HG03135 (cell line): ENCODE measurements around the gene CLIC5.

Experiments used
- ATAC-seq: cut with Tn5 transposase; IDR thresholded peaks from one replicate; pipeline ENCODE4 v1.9.1; 2021; ENCODE audit warnings: mild to moderate bottlenecking, moderate library complexity; ENCODE audit not compliant: unreplicated experiment

CLIC5 gene

GRCh38 chr6:45899683-45899946 lies 116.0 kb downstream of the CLIC5 start:
- no peak for ATAC-seq

- no peak for ATAC-seq
These were observed 116.5 kb downstream of the CLIC5 start for GRCh38 chr6:45898941-45899682.

GRCh38 chr6:45896783-45897441 lies 118.7 kb downstream of the CLIC5 start:
- ATAC-seq, result no peak

- ATAC-seq, result no peak
These were observed 120.1 kb downstream of the CLIC5 start for GRCh38 chr6:45895569-45895968.

- no peak for ATAC-seq
These were observed 122.9 kb downstream of the CLIC5 start for GRCh38 chr6:45892696-45893245.

GRCh38 chr6:45892196-45892595 lies 123.5 kb downstream of the CLIC5 start:
- ATAC-seq, result no peak

DNA sequence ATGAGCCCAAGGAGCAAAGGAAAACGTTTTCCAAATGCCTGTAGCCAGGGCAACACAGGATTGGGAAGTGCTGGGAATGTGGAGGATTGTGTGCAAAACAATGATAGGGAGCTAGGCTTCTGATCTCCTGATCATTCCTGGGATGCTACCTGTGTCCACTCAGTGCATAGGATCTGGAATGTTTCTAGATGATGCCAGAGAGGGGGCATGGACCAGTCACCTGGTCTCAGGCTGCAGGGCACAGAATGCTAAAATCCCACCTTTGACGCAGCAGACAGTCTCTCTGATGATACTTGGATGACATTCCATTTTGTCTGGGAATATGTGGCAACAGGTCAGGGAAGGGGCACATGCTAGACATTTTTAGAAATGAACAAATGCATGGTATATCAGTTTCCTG lies 128.9 kb downstream of the CLIC5 start:
- ATAC-seq, result no peak

DNA sequence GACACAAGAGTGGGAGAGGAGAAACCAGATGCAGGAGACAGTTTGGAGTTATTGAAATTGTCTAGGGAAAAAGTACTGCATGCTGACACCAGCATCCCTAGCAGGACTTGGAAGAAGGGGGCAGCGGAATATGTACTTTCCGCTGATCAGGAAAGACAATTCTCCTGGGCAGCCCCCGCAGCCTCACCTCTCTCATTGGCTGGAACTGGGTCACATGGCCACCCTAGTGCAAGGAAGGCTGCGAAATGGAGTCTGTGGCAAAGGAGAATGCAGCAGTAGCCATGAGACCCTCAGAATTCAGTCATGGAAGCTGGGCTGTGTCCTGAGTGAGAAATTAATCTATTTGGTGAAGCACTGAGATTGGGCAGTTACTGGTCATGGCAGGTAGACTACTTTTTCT lies 131.3 kb downstream of the CLIC5 start:
- ATAC-seq, result no peak

DNA sequence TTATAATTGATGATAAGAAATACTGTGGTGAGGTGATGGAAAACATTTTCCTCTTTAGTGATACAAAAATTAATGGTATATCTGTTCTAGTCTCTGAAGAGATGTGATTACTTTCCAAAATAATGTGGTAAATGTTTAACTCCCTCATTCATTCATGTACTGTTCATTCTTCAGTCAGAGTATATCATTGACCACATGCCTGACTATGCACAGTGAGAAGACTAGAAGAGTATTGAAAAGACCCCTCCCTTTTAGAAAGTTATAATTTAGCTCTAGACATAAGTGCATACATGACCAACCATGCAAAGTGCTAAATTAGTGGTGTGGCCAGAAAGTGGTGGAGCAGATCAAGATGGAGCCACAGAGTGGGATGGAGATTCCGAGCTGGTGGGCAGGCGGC lies 133.0 kb downstream of the CLIC5 start:
- no peak for ATAC-seq

- ATAC-seq, result no peak
These were observed 133.8 kb downstream of the CLIC5 start for GRCh38 chr6:45881705-45882467.

- ATAC-seq, result no peak
These were observed 135.0 kb downstream of the CLIC5 start for GRCh38 chr6:45880676-45881075.

- ATAC-seq, result no peak
These were observed 135.5 kb downstream of the CLIC5 start for GRCh38 chr6:45880159-45880558.

- ATAC-seq, result no peak
These were observed 137.6 kb downstream of the CLIC5 start for GRCh38 chr6:45877970-45878590.

- ATAC-seq, result no peak
These were observed 142.8 kb downstream of the CLIC5 start for GRCh38 chr6:45872827-45873365.

- ATAC-seq, result no peak
These were observed 145.1 kb downstream of the CLIC5 start for GRCh38 chr6:45870531-45870930.

DNA sequence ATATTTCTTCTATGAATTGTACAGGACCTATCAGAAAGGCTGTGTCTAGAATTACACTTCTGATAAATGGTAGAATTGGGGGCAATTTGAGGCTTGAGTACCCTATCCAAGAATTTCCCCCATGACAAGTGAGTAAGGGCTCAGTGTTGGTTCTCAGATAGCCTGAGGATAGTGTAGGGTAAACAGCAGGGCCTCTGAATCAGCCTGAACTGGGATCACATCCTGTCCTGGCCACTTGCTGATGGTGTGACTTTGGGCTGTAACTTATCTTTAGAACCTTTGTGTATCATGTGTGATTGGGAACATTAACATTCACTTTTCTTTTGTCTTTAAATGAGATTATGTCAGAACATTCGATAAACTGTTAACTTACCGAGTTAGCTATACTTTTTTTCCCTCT lies 151.0 kb downstream of the CLIC5 start:
- ATAC-seq, result no peak

DNA sequence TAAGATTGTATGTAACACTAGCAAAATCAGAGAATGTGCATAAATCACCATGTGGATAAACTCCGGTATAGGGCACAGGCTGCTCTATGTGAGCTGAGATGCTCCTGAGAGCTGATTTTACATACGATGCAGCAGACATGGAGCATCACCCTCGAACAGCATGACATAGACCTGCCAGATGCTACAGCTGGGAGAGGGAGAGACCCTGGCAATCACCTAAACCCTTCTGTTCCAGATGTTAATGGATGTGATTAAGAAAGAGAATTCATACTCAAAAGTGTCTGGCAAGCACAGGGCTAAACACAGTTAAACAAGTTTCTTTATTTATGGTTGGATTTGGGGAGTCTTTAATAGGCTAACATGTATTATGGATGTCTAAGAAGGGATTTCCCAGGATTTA lies 157.0 kb downstream of the CLIC5 start:
- no peak for ATAC-seq

DNA sequence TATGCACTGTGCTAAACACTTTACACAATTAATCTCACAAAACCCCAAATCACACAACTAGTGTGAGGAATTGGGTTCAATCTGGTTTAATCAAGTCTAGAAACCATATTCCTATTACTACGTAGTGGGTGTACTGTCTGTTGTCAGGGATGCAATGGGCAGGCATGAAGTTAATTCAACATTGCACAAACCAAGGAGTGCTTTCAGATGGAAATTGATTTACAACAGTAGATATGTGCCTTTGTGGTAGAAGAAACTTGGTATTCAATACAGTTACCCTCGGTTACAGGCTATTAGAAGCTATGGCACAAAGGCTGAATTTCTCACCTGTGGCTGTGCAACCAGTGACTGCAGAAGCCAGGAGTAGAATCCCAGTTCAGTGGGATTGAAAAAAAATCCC lies 157.8 kb downstream of the CLIC5 start:
- ATAC-seq, result no peak

DNA sequence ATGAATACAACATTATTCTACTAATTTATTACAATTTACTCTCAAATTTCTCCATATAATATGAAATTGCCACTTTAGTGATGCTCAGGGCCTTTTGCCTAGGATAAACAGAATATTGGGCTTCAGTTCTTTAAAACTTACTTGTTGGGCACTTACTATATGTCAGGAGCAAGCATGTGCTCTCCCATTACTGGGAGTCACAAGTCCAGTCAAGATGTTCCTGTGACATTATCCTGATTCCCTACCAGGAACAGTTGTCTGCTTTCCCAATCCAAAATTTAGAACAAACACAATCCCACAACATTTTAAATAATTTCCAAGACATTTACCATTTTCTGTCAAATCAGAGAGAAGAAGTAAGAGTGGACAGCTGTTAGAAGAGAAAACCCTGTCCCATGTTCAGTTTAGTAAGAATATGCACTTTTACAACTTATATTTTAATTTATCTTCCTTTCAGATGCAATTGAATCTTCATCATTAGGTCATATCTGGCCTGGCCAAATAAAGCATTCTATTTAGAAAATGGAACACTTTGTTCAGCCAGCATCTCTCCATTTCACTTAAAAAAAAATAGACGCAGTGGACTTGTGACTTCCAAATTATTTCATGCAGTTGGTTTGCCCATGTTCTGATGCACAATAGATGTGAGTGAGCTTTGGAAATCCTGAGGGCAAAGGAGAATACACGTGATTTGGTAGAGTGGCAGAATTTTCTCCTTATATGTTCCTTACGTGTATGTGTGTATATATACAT lies 159.8 kb downstream of the CLIC5 start:
- ATAC-seq, result no peak

GRCh38 chr6:45854149-45854742 lies 161.4 kb downstream of the CLIC5 start:
- ATAC-seq, result no peak
